ENCODE data around the gene KTN1. TPM values are rescaled to one million over a fixed set of nuclear protein-coding genes. Genes with fewer than 3 reads are reported as not detected.
A peak's percentile ranks its signal among the peaks of the same experiment; 100 is the strongest.

The KTN1 gene, protein sequence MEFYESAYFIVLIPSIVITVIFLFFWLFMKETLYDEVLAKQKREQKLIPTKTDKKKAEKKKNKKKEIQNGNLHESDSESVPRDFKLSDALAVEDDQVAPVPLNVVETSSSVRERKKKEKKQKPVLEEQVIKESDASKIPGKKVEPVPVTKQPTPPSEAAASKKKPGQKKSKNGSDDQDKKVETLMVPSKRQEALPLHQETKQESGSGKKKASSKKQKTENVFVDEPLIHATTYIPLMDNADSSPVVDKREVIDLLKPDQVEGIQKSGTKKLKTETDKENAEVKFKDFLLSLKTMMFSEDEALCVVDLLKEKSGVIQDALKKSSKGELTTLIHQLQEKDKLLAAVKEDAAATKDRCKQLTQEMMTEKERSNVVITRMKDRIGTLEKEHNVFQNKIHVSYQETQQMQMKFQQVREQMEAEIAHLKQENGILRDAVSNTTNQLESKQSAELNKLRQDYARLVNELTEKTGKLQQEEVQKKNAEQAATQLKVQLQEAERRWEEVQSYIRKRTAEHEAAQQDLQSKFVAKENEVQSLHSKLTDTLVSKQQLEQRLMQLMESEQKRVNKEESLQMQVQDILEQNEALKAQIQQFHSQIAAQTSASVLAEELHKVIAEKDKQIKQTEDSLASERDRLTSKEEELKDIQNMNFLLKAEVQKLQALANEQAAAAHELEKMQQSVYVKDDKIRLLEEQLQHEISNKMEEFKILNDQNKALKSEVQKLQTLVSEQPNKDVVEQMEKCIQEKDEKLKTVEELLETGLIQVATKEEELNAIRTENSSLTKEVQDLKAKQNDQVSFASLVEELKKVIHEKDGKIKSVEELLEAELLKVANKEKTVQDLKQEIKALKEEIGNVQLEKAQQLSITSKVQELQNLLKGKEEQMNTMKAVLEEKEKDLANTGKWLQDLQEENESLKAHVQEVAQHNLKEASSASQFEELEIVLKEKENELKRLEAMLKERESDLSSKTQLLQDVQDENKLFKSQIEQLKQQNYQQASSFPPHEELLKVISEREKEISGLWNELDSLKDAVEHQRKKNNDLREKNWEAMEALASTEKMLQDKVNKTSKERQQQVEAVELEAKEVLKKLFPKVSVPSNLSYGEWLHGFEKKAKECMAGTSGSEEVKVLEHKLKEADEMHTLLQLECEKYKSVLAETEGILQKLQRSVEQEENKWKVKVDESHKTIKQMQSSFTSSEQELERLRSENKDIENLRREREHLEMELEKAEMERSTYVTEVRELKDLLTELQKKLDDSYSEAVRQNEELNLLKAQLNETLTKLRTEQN (N-terminal part only)
- polyA plus RNA-seq: 109 TPM
- long read RNA-seq, donor 1, partial matches to known transcripts: 12 of 12 reads
- long read RNA-seq, donor 1, other reads (novel, unspliced or antisense): 0 of 12 reads
- long read RNA-seq, donor 2, full-length matches to known transcripts: 2 of 37 reads
- long read RNA-seq, donor 2, partial matches to known transcripts: 35 of 37 reads
- long read RNA-seq, donor 2, other reads (novel, unspliced or antisense): 0 of 37 reads
- long read RNA-seq, donor 3: 0 reads
- long read RNA-seq, donor 4: 0 reads
- long read RNA-seq, donor 5, full-length matches to known transcripts: 4 of 17 reads
- long read RNA-seq, donor 5, partial matches to known transcripts: 13 of 17 reads
- long read RNA-seq, donor 5, other reads (novel, unspliced or antisense): 0 of 17 reads
- long read RNA-seq, donor 6, full-length matches to known transcripts: 2 of 48 reads
- long read RNA-seq, donor 6, partial matches to known transcripts: 46 of 48 reads
- long read RNA-seq, donor 6, other reads (novel, unspliced or antisense): 0 of 48 reads
- long read RNA-seq, donor 7, full-length matches to known transcripts: 2 of 27 reads
- long read RNA-seq, donor 7, partial matches to known transcripts: 25 of 27 reads
- long read RNA-seq, donor 7, other reads (novel, unspliced or antisense): 0 of 27 reads
- long read RNA-seq, donor 8, full-length matches to known transcripts: 3 of 37 reads
- long read RNA-seq, donor 8, partial matches to known transcripts: 34 of 37 reads
- long read RNA-seq, donor 8, other reads (novel, unspliced or antisense): 0 of 37 reads
- long read RNA-seq, donor 9, partial matches to known transcripts: 8 of 9 reads
- long read RNA-seq, donor 9, other reads (novel, unspliced or antisense): 0 of 9 reads
- long read RNA-seq, donor 10, full-length matches to known transcripts: 1 of 36 reads
- long read RNA-seq, donor 10, partial matches to known transcripts: 35 of 36 reads
- long read RNA-seq, donor 10, other reads (novel, unspliced or antisense): 0 of 36 reads
- long read RNA-seq, donor 11, full-length matches to known transcripts: 1 of 19 reads
- long read RNA-seq, donor 11, partial matches to known transcripts: 18 of 19 reads
- long read RNA-seq, donor 11, other reads (novel, unspliced or antisense): 0 of 19 reads

DNA sequence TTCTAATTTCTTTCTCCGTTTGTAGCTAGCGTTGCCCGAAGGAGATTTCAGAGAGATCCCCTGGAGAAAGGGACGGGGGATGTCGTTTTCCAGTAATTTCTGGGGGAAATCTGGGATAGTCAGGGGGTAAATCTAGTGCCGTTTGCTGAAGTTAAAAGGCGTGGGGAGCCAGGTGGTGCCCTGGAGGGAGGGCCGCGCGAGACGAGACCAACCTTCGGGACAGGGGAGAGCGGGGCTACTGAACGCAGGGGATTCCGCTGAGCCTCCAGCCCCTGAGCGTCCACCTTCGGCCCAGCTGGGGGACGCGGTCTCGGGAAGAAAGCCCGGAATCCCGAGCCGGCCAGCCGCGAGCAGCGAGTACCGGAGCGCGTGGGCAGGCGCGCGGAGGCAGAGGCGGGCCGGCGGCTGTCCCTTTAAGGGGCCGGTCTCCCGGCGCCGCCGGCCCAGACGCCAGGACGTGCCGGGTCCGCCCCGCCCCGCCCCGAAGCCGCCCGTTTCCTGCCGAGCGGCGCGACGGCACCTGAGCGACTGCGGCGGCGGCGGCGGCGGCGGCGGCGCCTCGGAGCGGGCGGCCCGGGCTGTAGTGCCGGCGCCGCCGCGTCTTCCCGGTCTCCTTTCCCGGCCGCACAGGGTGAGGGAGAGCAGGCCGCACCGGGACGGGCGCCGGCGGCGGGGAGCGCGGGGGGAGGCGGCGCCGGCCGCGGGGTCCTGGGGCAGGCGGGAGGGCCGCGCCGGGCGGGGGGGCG lies at the start of gene KTN1:
Gene KTN1, plus strand, starts transcription at position 484 of the 746 bp plus-strand sequence. CDS start 31,842 bp downstream, outside the sequence.
- no CpG with 5 or more reads among the region's 96 CpGs for WGBS (ENCODE audit: insufficient coverage, low lambda C conversion rate)
- peak within 1 kb of the TSS; percentile 76 for H3K27ac ChIP-seq (ENCODE audit: low read length)
- H3K4me1 ChIP-seq (ENCODE audit: control insufficient read depth, insufficient read depth, low read length): peaks cover 5% of the 10 kb centered on the region
- no peaks in the 10 kb centered on the region for H3K36me3 ChIP-seq (ENCODE audit: control insufficient read depth, insufficient read depth, low read length)
- H3K4me3 ChIP-seq (ENCODE audit: low read length): peak within 1 kb of the TSS; percentile 87
- peak; percentile 75 to 92 for DNase-seq
- H3K9me3 ChIP-seq (ENCODE audit: control insufficient read depth, low read depth, low read length): no peaks in the 10 kb centered on the region
- H3K27me3 ChIP-seq (ENCODE audit: control insufficient read depth, insufficient read depth, low read length): no peaks in the 10 kb centered on the region

- Histone ChIP-seq H3K9me3 (ENCODE audit: control insufficient read depth, low read depth, low read length) (no peaks in the 10 kb centered on the region), H3K4me3 (ENCODE audit: low read length) (no peak overlapping the region), H3K27me3 (ENCODE audit: control insufficient read depth, insufficient read depth, low read length) (no peaks in the 10 kb centered on the region), H3K4me1 (ENCODE audit: control insufficient read depth, insufficient read depth, low read length) (no peaks in the 10 kb centered on the region), H3K36me3 (ENCODE audit: control insufficient read depth, insufficient read depth, low read length) (no peaks in the 10 kb centered on the region), H3K27ac (ENCODE audit: low read length) (no peak overlapping the region)
- DNase-seq: no peak
- no CpG with 5 or more reads among the region's 3 CpGs for WGBS (ENCODE audit: insufficient coverage, low lambda C conversion rate)
Observed at GRCh38 chr14:55530464-55530863, 49.5 kb upstream of the KTN1 start.

GRCh38 chr14:55532645-55533344 lies 47.2 kb upstream of the KTN1 start:
- Histone ChIP-seq H3K27me3 (ENCODE audit: control insufficient read depth, insufficient read depth, low read length) (no peaks in the 10 kb centered on the region), H3K9me3 (ENCODE audit: control insufficient read depth, low read depth, low read length) (no peaks in the 10 kb centered on the region), H3K4me1 (ENCODE audit: control insufficient read depth, insufficient read depth, low read length) (no peaks in the 10 kb centered on the region), H3K36me3 (ENCODE audit: control insufficient read depth, insufficient read depth, low read length) (no peaks in the 10 kb centered on the region), H3K4me3 (ENCODE audit: low read length) (no peak overlapping the region), H3K27ac (ENCODE audit: low read length) (no peak overlapping the region)
- no peak for DNase-seq
- no CpG with 5 or more reads among the region's 7 CpGs for WGBS (ENCODE audit: insufficient coverage, low lambda C conversion rate)

DNA sequence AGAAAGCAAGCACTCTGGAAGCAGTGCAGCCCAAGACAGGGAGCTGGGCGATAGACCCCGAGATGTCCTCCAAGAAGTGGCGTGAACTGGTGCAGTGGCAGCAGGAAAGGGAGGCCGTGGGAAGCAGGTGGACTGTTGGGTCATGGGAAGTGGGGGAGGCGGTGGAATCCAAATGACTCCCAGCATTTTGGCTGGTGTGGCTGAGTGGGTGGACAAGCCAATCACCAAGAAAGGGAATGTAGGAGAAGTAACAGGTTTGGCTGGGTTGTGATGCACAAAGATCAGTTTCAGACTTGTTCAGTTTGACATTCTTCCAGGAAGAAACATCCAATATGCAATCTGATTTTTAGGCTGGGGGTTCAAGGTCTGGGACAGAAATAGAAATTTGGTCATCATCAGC lies 46.0 kb upstream of the KTN1 start:
- H3K27ac ChIP-seq (ENCODE audit: low read length): no peak overlapping the region
- H3K36me3 ChIP-seq (ENCODE audit: control insufficient read depth, insufficient read depth, low read length): no peaks in the 10 kb centered on the region
- DNase-seq: no peak
- no peaks in the 10 kb centered on the region for H3K27me3 ChIP-seq (ENCODE audit: control insufficient read depth, insufficient read depth, low read length)
- no peaks in the 10 kb centered on the region for H3K9me3 ChIP-seq (ENCODE audit: control insufficient read depth, low read depth, low read length)
- no peaks in the 10 kb centered on the region for H3K4me1 ChIP-seq (ENCODE audit: control insufficient read depth, insufficient read depth, low read length)
- H3K4me3 ChIP-seq (ENCODE audit: low read length): no peak overlapping the region
- 60% methylated on average over 1 of the region's 5 CpGs for WGBS (ENCODE audit: insufficient coverage, low lambda C conversion rate)

- no peaks in the 10 kb centered on the region for H3K4me1 ChIP-seq (ENCODE audit: control insufficient read depth, insufficient read depth, low read length)
- no peaks in the 10 kb centered on the region for H3K27me3 ChIP-seq (ENCODE audit: control insufficient read depth, insufficient read depth, low read length)
- H3K4me3 ChIP-seq (ENCODE audit: low read length): no peak overlapping the region
- H3K9me3 ChIP-seq (ENCODE audit: control insufficient read depth, low read depth, low read length): no peaks in the 10 kb centered on the region
- WGBS (ENCODE audit: insufficient coverage, low lambda C conversion rate): no CpG with 5 or more reads among the region's 2 CpGs
- H3K27ac ChIP-seq (ENCODE audit: low read length): no peak overlapping the region
- DNase-seq: no peak
- no peaks in the 10 kb centered on the region for H3K36me3 ChIP-seq (ENCODE audit: control insufficient read depth, insufficient read depth, low read length)
Observed at GRCh38 chr14:55535516-55536203, 44.3 kb upstream of the KTN1 start.

- Histone ChIP-seq H3K9me3 (ENCODE audit: control insufficient read depth, low read depth, low read length) (no peaks in the 10 kb centered on the region), H3K27me3 (ENCODE audit: control insufficient read depth, insufficient read depth, low read length) (no peaks in the 10 kb centered on the region)
Observed at GRCh38 chr14:55536204-55536708, 43.8 kb upstream of the KTN1 start.

GRCh38 chr14:55537782-55538181 lies 42.2 kb upstream of the KTN1 start:
- no peaks in the 10 kb centered on the region for H3K9me3 ChIP-seq (ENCODE audit: control insufficient read depth, low read depth, low read length)
- H3K27me3 ChIP-seq (ENCODE audit: control insufficient read depth, insufficient read depth, low read length): no peaks in the 10 kb centered on the region
- no peak overlapping the region for H3K27ac ChIP-seq (ENCODE audit: low read length)
- no peak overlapping the region for H3K4me3 ChIP-seq (ENCODE audit: low read length)
- H3K36me3 ChIP-seq (ENCODE audit: control insufficient read depth, insufficient read depth, low read length): no peaks in the 10 kb centered on the region
- no peaks in the 10 kb centered on the region for H3K4me1 ChIP-seq (ENCODE audit: control insufficient read depth, insufficient read depth, low read length)
- DNase-seq: no peak

More at GRCh38 chr14:55536204-55536708, 43.8 kb upstream of the KTN1 start:
- H3K27ac ChIP-seq (ENCODE audit: low read length): no peak overlapping the region
- H3K4me3 ChIP-seq (ENCODE audit: low read length): no peak overlapping the region
- H3K4me1 ChIP-seq (ENCODE audit: control insufficient read depth, insufficient read depth, low read length): no peaks in the 10 kb centered on the region
- no peaks in the 10 kb centered on the region for H3K36me3 ChIP-seq (ENCODE audit: control insufficient read depth, insufficient read depth, low read length)
- no peak for DNase-seq

Data from large intestine (tissue), 12 donors.